Endothelial cell of umbilical vein (primary cell): ENCODE measurements around the gene ASB17. TPM values are rescaled to one million over a fixed set of nuclear protein-coding genes. Genes with fewer than 3 reads are reported as not detected.

Experiments used
- BruUV-seq: library from RNA; stranded (reverse); fragments of 400-500 nt; replicated peaks from 2 replicates; lab custom pipeline; 2021; lab: Mats Ljungman, UMichigan
- CTCF ChIA-PET: fragments of 300-600, 350-600 bp; sonication (Branson Sonifier 250); formaldehyde crosslinking; loops from one replicate; lab custom pipeline; 2021; ENCODE audit warnings: antibody characterized with exemption, inconsistent platforms; lab: Charles Lee
- POLR2A ChIA-PET: fragments of 300-600, 350-600 bp; sonication (Branson Sonifier 250); formaldehyde crosslinking; loops from one replicate; lab custom pipeline; 2021; ENCODE audit warnings: antibody characterized with exemption, inconsistent platforms; lab: Charles Lee
- DNase-seq: peaks from one replicate; pipeline ENCODE4 v3.0.0-alpha.2; 2011; ENCODE audit warnings: low read depth, low spot score
- FAIRE-seq: peaks from 2 replicates; lab custom pipeline; 2011; peaks lifted over from hg19 to GRCh38; lab: Jason Lieb, UNC
- H2AFZ ChIP-seq: 2 replicates; pipeline ENCODE4 v1.6.0; 2012; ENCODE audit warnings: low read depth, low read length, control low read depth, inconsistent platforms
- H3K27ac ChIP-seq: 2 replicates; pipeline ENCODE4 v1.5.1; 2011; ENCODE audit warnings: low read depth, mild to moderate bottlenecking, control low read depth, low read length, moderate library complexity; ENCODE audit not compliant: insufficient read depth
- H3K27me3 ChIP-seq, 2 experiments: 2 replicates each; pipeline versions ENCODE4 v1.6.0 to v1.6.1; 2011; ENCODE audit warnings: low read length in 2 of 2, mixed read lengths in 1 of 2; ENCODE audit not compliant: control insufficient read depth in 2 of 2, insufficient read depth in 2 of 2
- H3K36me3 ChIP-seq, 2 experiments: 2 replicates in 1 of 2; 3 replicates in 1 of 2; pipeline ENCODE4 v1.5.1; 2011; ENCODE audit warnings: low read length in 2 of 2, mild to moderate bottlenecking in 1 of 2, moderate library complexity in 1 of 2; ENCODE audit not compliant: control insufficient read depth in 2 of 2, insufficient read depth in 2 of 2; ENCODE audit errors: extremely low read depth in 1 of 2
- H3K4me1 ChIP-seq: 3 replicates; pipeline ENCODE4 v1.5.1; 2011; ENCODE audit warnings: mild to moderate bottlenecking, low read length; ENCODE audit not compliant: control insufficient read depth, insufficient read depth; ENCODE audit errors: extremely low read depth
- H3K4me2 ChIP-seq: 2 replicates; pipeline ENCODE4 v1.6.1; 2011; ENCODE audit warnings: low read length, control low read depth, mixed read lengths; ENCODE audit not compliant: insufficient read depth
- H3K4me3 ChIP-seq, 3 experiments: fragments of 200-600 bp in 1 of 3; sonication (generic), shearing (Covaris generic) in 1 of 3; replicated peaks in 1 of 3; 2 replicates each; pipeline ENCODE4 v1.5.1; 2011 to 2016; ENCODE audit warnings: control low read depth in 3 of 3, low read length in 3 of 3, mild to moderate bottlenecking in 2 of 3, inconsistent platforms in 1 of 3, low read depth in 1 of 3, moderate library complexity in 1 of 3; ENCODE audit not compliant: insufficient read depth in 1 of 3
- H3K79me2 ChIP-seq: 2 replicates; pipeline ENCODE4 v1.6.0; 2012; ENCODE audit warnings: low read length, inconsistent platforms; ENCODE audit not compliant: control insufficient read depth, insufficient read depth
- H3K9ac ChIP-seq: replicated peaks from 2 replicates; pipeline ENCODE3; 2011; ENCODE audit warnings: low read length, control low read depth; ENCODE audit not compliant: insufficient read depth; ENCODE audit errors: extremely low read depth
- H3K9me1 ChIP-seq: replicated peaks from 3 replicates; pipeline ENCODE4 v1.6.0; 2011; ENCODE audit warnings: mild to moderate bottlenecking, low read length; ENCODE audit not compliant: control insufficient read depth, insufficient read depth; ENCODE audit errors: extremely low read depth
- H3K9me3 ChIP-seq: replicated peaks from 2 replicates; pipeline ENCODE4 v1.5.1; 2012; ENCODE audit warnings: low read length, inconsistent platforms; ENCODE audit not compliant: control insufficient read depth, insufficient read depth
- H4K20me1 ChIP-seq: replicated peaks from 2 replicates; pipeline ENCODE3; 2011; ENCODE audit warnings: mild to moderate bottlenecking, low read length; ENCODE audit not compliant: control insufficient read depth, insufficient read depth; ENCODE audit errors: extremely low read depth
- EZH2 ChIP-seq: IDR thresholded peaks from 2 replicates; pipeline ENCODE4 v1.6.1; 2012; ENCODE audit warnings: borderline replicate concordance, low read depth, mild to moderate bottlenecking, moderate library complexity, low read length, inconsistent platforms; ENCODE audit not compliant: severe bottlenecking
- FOS ChIP-seq: IDR thresholded peaks from 2 replicates; pipeline ENCODE4 v1.6.1; 2011; ENCODE audit warnings: mild to moderate bottlenecking, low read length, moderate library complexity, borderline replicate concordance; ENCODE audit not compliant: insufficient read depth
- GATA2 ChIP-seq: IDR thresholded peaks from 2 replicates; pipeline ENCODE4 v1.7.0; 2011; ENCODE audit warnings: low read depth, mild to moderate bottlenecking, moderate library complexity, mixed read lengths, low read length; ENCODE audit not compliant: insufficient read length, insufficient read depth
- JUN ChIP-seq: IDR thresholded peaks from 2 replicates; pipeline ENCODE4 v1.6.1; 2011; ENCODE audit warnings: borderline replicate concordance, low read depth; ENCODE audit not compliant: insufficient read length, insufficient read depth
- MYC ChIP-seq: IDR thresholded peaks from one replicate; pipeline ENCODE4 v1.6.1; 2011; ENCODE audit warnings: mild to moderate bottlenecking, low read depth, low read length
- POLR2A ChIP-seq: IDR thresholded peaks from 2 replicates; pipeline ENCODE4 v1.6.1; 2012; ENCODE audit warnings: low read depth, mild to moderate bottlenecking, control low read depth, low read length
- POLR2AphosphoS5 ChIP-seq: IDR thresholded peaks from 2 replicates; pipeline ENCODE4 v1.6.1; 2012; ENCODE audit warnings: low read depth, mild to moderate bottlenecking, control low read depth, low read length, moderate library complexity; ENCODE audit not compliant: insufficient read depth
- dilution Hi-C: fragments of 300-500 bp; cut with MboI; formaldehyde crosslinking; loops from one replicate; pipeline ENCODE4 v1.15.0; 2019; ENCODE audit warnings: low sequenced_read_pairs; ENCODE audit not compliant: extremely low pct_ligation_motif_present
- intact Hi-C: fragments of 100-400 bp; cut with micrococcal nuclease; formaldehyde crosslinking; loops from one replicate; pipeline ENCODE4 v1.10.0; 2022
- polyA plus RNA-seq, 4 experiments: library from polyadenylated mRNA; depleted of rRNA in 3 of 4; stranded (reverse) in 3 of 4; unstranded in 1 of 4; fragments of >200 nt; gene quantifications; 2 replicates each; pipeline versions ENCODE4 v1.2.1 to v1.2.3, GENCODE V29; 2011 to 2012; ENCODE audit warnings: missing spikeins in 1 of 4
- total RNA-seq: library from RNA; stranded (reverse); gene quantifications from 2 replicates; pipeline ENCODE4 v1.2.3, GENCODE V29; 2021
- TF ChIP-seq, protein P1 (sequence below), 2 donors: IDR thresholded peaks; 1 replicate in 1 of 2; 2 replicates in 1 of 2; pipeline ENCODE4 v1.5.1; 2011; ENCODE audit warnings: low read length in 2 of 2, mild to moderate bottlenecking in 2 of 2, moderate library complexity in 2 of 2, control low read depth in 1 of 2, inconsistent platforms in 1 of 2, low read depth in 1 of 2; ENCODE audit not compliant: insufficient read depth in 1 of 2; ENCODE audit errors: extremely low read depth in 1 of 2

The ASB17 gene
- total and polyA plus RNA-seq, 2 donors (not counting 3 experiments of a cell fraction or from before 2014, with no cell fraction given), result not detected

DNA sequence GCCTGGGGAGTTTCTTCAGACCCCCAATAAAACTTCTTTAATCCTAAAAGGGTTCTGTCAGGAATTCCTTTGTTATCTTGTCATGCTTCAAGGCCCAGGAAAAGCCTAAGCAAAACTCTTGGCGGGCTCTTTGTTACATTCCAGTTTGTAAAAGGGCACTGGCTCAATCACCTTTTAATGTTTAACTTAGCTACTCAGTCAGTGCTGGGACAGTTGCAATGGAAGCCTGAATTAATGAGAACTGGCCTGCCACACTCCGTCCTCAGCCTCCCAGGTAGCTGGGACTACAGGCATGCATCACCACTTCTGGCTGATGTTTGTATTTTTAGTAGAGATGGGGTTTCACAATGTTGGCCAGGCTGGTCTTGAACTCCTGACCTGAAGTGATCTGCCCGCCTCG, 21.3 kb upstream of the ASB17 start:
- Histone ChIP-seq H2AFZ (no peak overlapping the region), H3K4me2 (no peak overlapping the region), H4K20me1 (no peaks in the 10 kb centered on the region), H3K9me1 (no peaks in the 10 kb centered on the region), H3K4me1 (no peaks in the 10 kb centered on the region), H3K27ac (no peak overlapping the region), H3K9ac (no peak overlapping the region), H3K4me3 (no peak overlapping the region), H3K79me2 (no peaks in the 10 kb centered on the region), H3K36me3 (no peaks in the 10 kb centered on the region), H3K27me3 (peaks cover 0 to 3% of the 10 kb centered on the region in 2 experiments), H3K9me3 (no peaks in the 10 kb centered on the region)
- no TSS peak for BruUV-seq
- dilution Hi-C loops, result no loop called here
- intact Hi-C loops, result loop anchor here (10.0 kb wide), 1 partner anchor 651 kb away; no protein-coding TSS in a partner anchor
- ChIA-PET POLR2A (no interaction called here), CTCF (no interaction called here)
- FAIRE-seq, result no peak
- no peak for DNase-seq
- TF ChIP-seq FOS (no peak), POLR2A (no peak), GATA2 (no peak), JUN (no peak), MYC (no peak), EZH2 (no peak), POLR2AphosphoS5 (no peak)
- TF ChIP-seq, protein P1, sequence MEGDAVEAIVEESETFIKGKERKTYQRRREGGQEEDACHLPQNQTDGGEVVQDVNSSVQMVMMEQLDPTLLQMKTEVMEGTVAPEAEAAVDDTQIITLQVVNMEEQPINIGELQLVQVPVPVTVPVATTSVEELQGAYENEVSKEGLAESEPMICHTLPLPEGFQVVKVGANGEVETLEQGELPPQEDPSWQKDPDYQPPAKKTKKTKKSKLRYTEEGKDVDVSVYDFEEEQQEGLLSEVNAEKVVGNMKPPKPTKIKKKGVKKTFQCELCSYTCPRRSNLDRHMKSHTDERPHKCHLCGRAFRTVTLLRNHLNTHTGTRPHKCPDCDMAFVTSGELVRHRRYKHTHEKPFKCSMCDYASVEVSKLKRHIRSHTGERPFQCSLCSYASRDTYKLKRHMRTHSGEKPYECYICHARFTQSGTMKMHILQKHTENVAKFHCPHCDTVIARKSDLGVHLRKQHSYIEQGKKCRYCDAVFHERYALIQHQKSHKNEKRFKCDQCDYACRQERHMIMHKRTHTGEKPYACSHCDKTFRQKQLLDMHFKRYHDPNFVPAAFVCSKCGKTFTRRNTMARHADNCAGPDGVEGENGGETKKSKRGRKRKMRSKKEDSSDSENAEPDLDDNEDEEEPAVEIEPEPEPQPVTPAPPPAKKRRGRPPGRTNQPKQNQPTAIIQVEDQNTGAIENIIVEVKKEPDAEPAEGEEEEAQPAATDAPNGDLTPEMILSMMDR (IDR thresholded peaks at IDR 0.05; ENCODE audit: extremely low read depth in 1 of 2, insufficient read depth in 1 of 2, low read depth in 1 of 2, low read length in 2 of 2), result no peak
